NB4 (cell line): ENCODE results near the gene NISCH.

ENCODE experiments used
- MYC ChIP-seq: IDR thresholded peaks from 2 replicates; pipeline ENCODE4 v1.6.1; 2011; ENCODE audit warnings: low read depth, low read length
- TF ChIP-seq, protein P1 (sequence below): IDR thresholded peaks from one replicate; pipeline ENCODE4 v1.5.1; 2012; ENCODE audit warnings: low read depth, low read length

DNA sequence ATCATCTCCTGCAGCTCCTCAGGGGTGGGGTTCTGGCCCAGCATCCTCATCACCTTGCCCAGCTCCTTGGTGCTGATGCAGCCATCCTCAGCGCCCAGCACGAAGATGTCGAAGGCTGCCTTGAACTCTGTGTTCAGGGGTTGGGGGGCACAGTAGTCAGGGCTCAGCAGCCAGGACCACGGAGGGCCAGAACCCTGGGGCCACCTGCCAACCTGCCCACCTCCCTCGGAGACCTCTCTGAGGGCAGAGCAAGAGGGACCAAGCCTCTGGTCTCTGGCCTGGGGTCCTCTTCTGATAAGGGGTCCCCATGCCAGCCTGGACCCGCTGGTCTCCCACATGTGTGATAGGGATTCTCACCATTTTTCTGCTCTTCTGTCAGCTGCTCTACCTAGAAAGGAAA lies 3.3 kb upstream of the NISCH start:
- TF ChIP-seq, protein P1, sequence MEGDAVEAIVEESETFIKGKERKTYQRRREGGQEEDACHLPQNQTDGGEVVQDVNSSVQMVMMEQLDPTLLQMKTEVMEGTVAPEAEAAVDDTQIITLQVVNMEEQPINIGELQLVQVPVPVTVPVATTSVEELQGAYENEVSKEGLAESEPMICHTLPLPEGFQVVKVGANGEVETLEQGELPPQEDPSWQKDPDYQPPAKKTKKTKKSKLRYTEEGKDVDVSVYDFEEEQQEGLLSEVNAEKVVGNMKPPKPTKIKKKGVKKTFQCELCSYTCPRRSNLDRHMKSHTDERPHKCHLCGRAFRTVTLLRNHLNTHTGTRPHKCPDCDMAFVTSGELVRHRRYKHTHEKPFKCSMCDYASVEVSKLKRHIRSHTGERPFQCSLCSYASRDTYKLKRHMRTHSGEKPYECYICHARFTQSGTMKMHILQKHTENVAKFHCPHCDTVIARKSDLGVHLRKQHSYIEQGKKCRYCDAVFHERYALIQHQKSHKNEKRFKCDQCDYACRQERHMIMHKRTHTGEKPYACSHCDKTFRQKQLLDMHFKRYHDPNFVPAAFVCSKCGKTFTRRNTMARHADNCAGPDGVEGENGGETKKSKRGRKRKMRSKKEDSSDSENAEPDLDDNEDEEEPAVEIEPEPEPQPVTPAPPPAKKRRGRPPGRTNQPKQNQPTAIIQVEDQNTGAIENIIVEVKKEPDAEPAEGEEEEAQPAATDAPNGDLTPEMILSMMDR, result no peak
- TF ChIP-seq MYC, result no peak
